ENCODE data around the gene CD247. TPM values are rescaled to one million over a fixed set of nuclear protein-coding genes. Genes with fewer than 3 reads are reported as not detected.
"Not testable (repeated sequence)": the region's sequence is repeated elsewhere in the genome, so short reads cannot be mapped to it uniquely, and the experiment has no call there.

The CD247 gene
- 100 to 1,000 TPM; 118 to 158 TPM for total RNA-seq

GRCh38 chr1:167518331-167518700, at the start of gene CD247:
Gene CD247, minus strand, starts transcription at chr1:167518529. Its CDS starts 64 bp downstream, at chr1:167518465.
- DNase-seq (ENCODE audit: low spot score in 2 of 2) (peak; percentile 59 to 75), ATAC-seq (peak in 1 of 2 donors; percentile 28)
- peaks cover 43 to 45% of the 10 kb centered on the region in 2 donors for H3K36me3 Mint-ChIP-seq
- H3K9me3 Mint-ChIP-seq = no peaks in the 10 kb centered on the region
- peak within 1 kb of the TSS; percentile 99 for H3K27ac Mint-ChIP-seq

GRCh38 chr1:167567663-167568062, 49.3 kb upstream of the CD247 start:
- ATAC-seq (no peak), DNase-seq (ENCODE audit: low spot score in 2 of 2) (no peak)
- Mint-ChIP-seq H3K9me3 (no peaks in the 10 kb centered on the region), H3K27ac (no peak overlapping the region), H3K36me3 (no peaks in the 10 kb centered on the region)

DNA sequence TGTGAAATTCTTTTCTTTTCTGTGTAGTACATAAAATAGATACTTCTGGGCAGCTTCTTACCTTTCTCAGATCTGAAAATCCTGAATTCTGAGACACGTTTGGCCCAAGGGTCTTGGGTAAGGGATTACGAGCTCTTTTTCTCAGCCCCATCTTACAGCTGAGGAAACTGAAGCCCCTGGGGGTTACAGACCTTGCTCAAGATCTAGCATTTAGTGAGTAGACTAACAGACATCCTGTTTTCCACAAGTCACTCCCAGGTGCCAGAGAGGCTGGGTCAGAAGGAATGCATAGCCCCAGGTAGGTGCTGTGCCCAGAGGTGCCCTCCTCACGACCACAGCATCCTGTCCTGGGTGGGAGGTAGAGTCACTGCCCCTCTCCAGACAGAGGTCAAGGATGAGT, 48.4 kb upstream of the CD247 start:
- Mint-ChIP-seq H3K36me3 (no peaks in the 10 kb centered on the region), H3K9me3 (no peaks in the 10 kb centered on the region), H3K27ac (no peak overlapping the region)
- ATAC-seq (no peak), DNase-seq (ENCODE audit: low spot score in 2 of 2) (no peak)

- H3K9me3 Mint-ChIP-seq = no peaks in the 10 kb centered on the region
- no peak overlapping the region for H3K27ac Mint-ChIP-seq
- no peaks in the 10 kb centered on the region for H3K36me3 Mint-ChIP-seq
- ATAC-seq (no peak), DNase-seq (ENCODE audit: low spot score in 2 of 2) (no peak)
Observed at GRCh38 chr1:167565922-167566321, 47.6 kb upstream of the CD247 start.

- Mint-ChIP-seq H3K36me3 (no peaks in the 10 kb centered on the region), H3K27ac (peak overlapping the region in 1 of 2 donors; percentile 56), H3K9me3 (no peaks in the 10 kb centered on the region)
- ATAC-seq (no peak), DNase-seq (ENCODE audit: low spot score in 2 of 2) (no peak)
Observed at GRCh38 chr1:167564612-167565270, 46.4 kb upstream of the CD247 start.

DNA sequence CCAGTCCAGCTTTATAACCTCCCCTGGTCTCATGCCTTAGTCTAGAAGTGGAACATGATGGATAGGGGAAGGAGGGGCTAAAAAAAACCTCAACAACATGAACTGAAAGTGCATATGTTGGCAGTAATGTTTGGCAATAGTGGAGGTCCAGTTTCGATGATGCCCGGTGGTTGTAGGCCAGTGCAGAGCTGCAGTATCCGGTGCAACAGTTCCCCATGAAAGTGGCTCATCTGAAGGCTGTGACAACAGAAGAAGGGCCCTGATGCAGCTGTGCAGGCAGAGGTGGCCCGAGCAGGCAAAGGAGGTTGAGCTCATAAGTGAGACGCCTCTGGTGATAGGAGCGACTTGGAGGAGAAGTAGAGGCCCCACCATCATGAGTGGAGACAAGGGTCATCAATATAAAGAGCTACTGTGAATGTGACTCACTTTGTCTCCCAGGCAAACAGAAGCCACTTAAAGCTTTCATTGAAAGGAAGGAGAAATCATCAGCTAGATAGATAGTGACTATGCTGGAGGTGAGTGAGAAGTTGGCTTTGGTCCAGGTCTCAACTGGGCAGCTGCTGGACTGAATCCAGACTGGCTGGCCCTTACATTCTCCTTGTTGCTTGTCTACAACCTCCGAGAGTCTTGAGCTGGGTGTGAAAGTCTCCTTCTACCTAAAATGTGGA, 45.4 kb upstream of the CD247 start:
- Mint-ChIP-seq H3K27ac (no peak overlapping the region), H3K36me3 (no peaks in the 10 kb centered on the region), H3K9me3 (no peaks in the 10 kb centered on the region)
- DNase-seq (ENCODE audit: low spot score in 2 of 2) = no peak
- ATAC-seq = no peak

DNA sequence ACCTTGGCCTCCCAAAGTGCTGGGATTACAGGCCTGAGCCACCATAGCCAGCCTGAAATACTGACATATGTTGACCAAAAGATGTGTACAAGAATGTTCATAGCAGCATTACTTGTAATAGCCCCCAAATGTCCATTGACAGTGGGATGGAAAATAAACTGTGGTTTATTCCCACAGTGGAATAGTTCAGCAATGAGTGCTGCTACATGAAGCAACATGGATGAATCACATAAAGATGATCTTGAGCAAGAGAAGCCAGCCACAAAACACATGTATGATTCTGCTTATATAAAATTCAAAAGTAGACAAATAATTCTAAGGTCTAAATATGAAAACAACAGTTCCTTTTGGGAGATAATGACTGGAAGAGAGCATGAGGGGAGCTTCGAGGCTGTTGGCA, 44.4 kb upstream of the CD247 start:
- no peak for DNase-seq (ENCODE audit: low spot score in 2 of 2)
- Mint-ChIP-seq H3K27ac (no peak overlapping the region), H3K9me3 (no peaks in the 10 kb centered on the region), H3K36me3 (no peaks in the 10 kb centered on the region)
- no peak for ATAC-seq

- no peak for ATAC-seq
- DNase-seq (ENCODE audit: low spot score in 2 of 2) = no peak
- H3K36me3 Mint-ChIP-seq = no peaks in the 10 kb centered on the region
- no peak overlapping the region for H3K27ac Mint-ChIP-seq
- H3K9me3 Mint-ChIP-seq = no peaks in the 10 kb centered on the region
Observed at GRCh38 chr1:167561753-167562152, 43.4 kb upstream of the CD247 start.

GRCh38 chr1:167555971-167556714, 37.8 kb upstream of the CD247 start:
- ATAC-seq (no peak), DNase-seq (ENCODE audit: low spot score in 2 of 2) (peak; percentile 68 to 76)
- H3K9me3 Mint-ChIP-seq = no peaks in the 10 kb centered on the region
- H3K36me3 Mint-ChIP-seq = no peaks in the 10 kb centered on the region
- no peak overlapping the region for H3K27ac Mint-ChIP-seq

DNA sequence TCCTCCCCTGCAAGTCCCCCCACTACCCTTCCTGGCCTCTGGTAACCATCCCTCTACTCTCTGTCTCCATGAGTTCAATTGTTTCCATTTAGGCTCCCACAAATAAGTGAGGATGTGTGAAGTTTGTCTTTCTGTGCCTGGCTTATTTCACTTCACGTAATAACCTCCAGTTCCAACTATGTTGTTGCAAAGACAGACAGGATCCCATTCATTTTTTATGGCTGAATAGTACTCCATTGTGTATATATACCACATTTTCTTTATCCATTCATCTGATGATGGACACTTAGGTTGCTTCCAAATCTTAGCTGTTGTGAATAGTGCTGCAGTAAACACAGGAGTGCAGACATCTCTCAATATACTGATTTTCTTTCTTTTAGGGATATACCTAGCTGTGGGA, 36.7 kb upstream of the CD247 start:
- not testable (repeated sequence) for ATAC-seq; H3K36me3 Mint-ChIP-seq; H3K9me3 Mint-ChIP-seq; DNase-seq (ENCODE audit: low spot score in 2 of 2); H3K27ac Mint-ChIP-seq

GRCh38 chr1:167554028-167554779, 35.9 kb upstream of the CD247 start:
- ATAC-seq (peak in 1 of 2 donors; percentile 4), DNase-seq (ENCODE audit: low spot score in 2 of 2) (no peak)
- Mint-ChIP-seq H3K36me3 (no peaks in the 10 kb centered on the region), H3K9me3 (no peaks in the 10 kb centered on the region), H3K27ac (no peak overlapping the region)

GRCh38 chr1:167553136-167554027, 35.1 kb upstream of the CD247 start, which contains the start of gene CREG1:
Gene CREG1, minus strand, starts transcription at chr1:167553762.
- H3K9me3 Mint-ChIP-seq = no peaks in the 10 kb centered on the region
- peak within 1 kb of the TSS; percentile 39 to 62 for H3K27ac Mint-ChIP-seq
- H3K36me3 Mint-ChIP-seq = no peaks in the 10 kb centered on the region
- DNase-seq (ENCODE audit: low spot score in 2 of 2) (peak; percentile 91 to 94), ATAC-seq (peak; percentile 99 to 100)

GRCh38 chr1:167551362-167551761, 33.0 kb upstream of the CD247 start:
- ATAC-seq (no peak), DNase-seq (ENCODE audit: low spot score in 2 of 2) (no peak)
- H3K36me3 Mint-ChIP-seq = peaks cover 0 to 6% of the 10 kb centered on the region in 2 donors
- no peaks in the 10 kb centered on the region for H3K9me3 Mint-ChIP-seq
- no peak overlapping the region for H3K27ac Mint-ChIP-seq

GRCh38 chr1:167548059-167548932, 30.0 kb upstream of the CD247 start:
- DNase-seq (ENCODE audit: low spot score in 2 of 2) = no peak
- Mint-ChIP-seq H3K27ac (peak overlapping the region in 1 of 2 donors; percentile 72), H3K9me3 (no peaks in the 10 kb centered on the region), H3K36me3 (peaks cover 0 to 6% of the 10 kb centered on the region in 2 donors)
- no peak for ATAC-seq

DNA sequence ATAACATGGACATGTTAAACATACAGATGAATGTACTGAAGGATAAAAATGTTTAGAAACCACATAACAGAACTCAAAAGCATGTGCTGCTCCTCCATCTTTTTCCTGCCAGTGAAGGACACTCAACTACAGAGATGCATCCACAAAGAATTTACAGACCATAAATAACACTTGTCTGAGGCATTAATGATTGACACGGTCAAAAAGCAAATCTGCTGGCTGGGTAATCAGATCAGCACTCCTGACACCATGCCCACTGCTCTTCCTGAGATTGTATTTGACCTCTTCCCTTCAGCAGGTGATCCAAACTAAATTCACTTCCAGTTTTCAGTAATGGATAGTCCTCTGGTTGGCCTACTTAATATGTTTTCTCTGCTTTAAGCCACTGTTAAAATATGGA, 28.6 kb upstream of the CD247 start:
- H3K36me3 Mint-ChIP-seq = peaks cover 0 to 6% of the 10 kb centered on the region in 2 donors
- H3K9me3 Mint-ChIP-seq = no peaks in the 10 kb centered on the region
- ATAC-seq = no peak
- no peak for DNase-seq (ENCODE audit: low spot score in 2 of 2)
- no peak overlapping the region for H3K27ac Mint-ChIP-seq

Data from activated naive CD4-positive, alpha-beta T cell treated with anti-CD3 and anti-CD28 coated beads, Interleukin-2, amount 50 U/mL, for 72 hours (primary cell).